Panc1 (cell line): Measurements from ENCODE around the gene SEMA5B.

Experiments
- POLR2AphosphoS5 ChIP-seq: IDR thresholded peaks from 2 replicates; pipeline ENCODE4 v1.6.1; 2012; ENCODE audit warnings: mild to moderate bottlenecking, low read depth, low read length, moderate library complexity
- TF ChIP-seq, protein P1 (sequence below): fragments of 450-650 bp; IDR thresholded peaks from 2 replicates; pipeline ENCODE4 v1.5.1; 2017; ENCODE audit warnings: mild to moderate bottlenecking
- TF ChIP-seq, protein P2 (sequence below), 2 experiments: IDR thresholded peaks; 2 replicates each; pipeline ENCODE4 v1.6.1; 2011 to 2012; ENCODE audit warnings: low read depth in 2 of 2, control low read depth in 1 of 2, low read length in 1 of 2, mild to moderate bottlenecking in 1 of 2, moderate library complexity in 1 of 2; ENCODE audit not compliant: insufficient read depth in 1 of 2

DNA sequence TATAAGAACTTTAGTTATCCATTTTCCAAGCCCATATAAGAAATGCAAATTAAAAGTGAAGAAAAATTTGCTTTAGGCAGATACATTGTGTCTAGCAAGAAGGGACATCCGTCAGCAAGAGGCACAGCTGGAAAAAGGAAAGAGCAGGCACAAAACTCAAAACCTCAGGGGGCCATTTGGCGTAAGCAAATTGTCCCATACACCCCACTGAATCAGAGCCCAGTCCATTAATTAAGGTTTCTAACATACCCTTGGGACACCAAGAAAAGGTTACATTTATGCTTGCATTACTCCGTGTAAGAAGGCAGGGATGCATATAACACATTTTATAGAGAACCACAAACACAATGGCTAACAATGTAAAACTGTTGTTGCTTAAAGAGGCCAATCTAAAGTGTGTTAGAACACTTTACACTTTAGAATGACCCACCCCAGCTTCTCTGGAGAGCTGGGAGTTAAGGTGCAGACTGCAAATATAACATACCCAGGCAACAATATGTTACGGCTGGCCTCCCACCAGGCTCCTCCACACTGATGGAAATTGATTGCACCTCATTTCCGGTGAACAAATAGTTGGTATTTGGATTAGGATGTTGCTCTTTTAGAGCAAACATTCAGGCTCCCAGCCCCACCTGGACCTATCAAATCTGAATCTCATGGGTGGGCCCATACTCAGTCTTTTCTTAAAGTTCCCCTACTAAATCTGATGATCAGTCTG, 23.2 kb downstream of the SEMA5B start:
- TF ChIP-seq, protein P1, sequence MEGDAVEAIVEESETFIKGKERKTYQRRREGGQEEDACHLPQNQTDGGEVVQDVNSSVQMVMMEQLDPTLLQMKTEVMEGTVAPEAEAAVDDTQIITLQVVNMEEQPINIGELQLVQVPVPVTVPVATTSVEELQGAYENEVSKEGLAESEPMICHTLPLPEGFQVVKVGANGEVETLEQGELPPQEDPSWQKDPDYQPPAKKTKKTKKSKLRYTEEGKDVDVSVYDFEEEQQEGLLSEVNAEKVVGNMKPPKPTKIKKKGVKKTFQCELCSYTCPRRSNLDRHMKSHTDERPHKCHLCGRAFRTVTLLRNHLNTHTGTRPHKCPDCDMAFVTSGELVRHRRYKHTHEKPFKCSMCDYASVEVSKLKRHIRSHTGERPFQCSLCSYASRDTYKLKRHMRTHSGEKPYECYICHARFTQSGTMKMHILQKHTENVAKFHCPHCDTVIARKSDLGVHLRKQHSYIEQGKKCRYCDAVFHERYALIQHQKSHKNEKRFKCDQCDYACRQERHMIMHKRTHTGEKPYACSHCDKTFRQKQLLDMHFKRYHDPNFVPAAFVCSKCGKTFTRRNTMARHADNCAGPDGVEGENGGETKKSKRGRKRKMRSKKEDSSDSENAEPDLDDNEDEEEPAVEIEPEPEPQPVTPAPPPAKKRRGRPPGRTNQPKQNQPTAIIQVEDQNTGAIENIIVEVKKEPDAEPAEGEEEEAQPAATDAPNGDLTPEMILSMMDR: no peak
- TF ChIP-seq, protein P2, sequence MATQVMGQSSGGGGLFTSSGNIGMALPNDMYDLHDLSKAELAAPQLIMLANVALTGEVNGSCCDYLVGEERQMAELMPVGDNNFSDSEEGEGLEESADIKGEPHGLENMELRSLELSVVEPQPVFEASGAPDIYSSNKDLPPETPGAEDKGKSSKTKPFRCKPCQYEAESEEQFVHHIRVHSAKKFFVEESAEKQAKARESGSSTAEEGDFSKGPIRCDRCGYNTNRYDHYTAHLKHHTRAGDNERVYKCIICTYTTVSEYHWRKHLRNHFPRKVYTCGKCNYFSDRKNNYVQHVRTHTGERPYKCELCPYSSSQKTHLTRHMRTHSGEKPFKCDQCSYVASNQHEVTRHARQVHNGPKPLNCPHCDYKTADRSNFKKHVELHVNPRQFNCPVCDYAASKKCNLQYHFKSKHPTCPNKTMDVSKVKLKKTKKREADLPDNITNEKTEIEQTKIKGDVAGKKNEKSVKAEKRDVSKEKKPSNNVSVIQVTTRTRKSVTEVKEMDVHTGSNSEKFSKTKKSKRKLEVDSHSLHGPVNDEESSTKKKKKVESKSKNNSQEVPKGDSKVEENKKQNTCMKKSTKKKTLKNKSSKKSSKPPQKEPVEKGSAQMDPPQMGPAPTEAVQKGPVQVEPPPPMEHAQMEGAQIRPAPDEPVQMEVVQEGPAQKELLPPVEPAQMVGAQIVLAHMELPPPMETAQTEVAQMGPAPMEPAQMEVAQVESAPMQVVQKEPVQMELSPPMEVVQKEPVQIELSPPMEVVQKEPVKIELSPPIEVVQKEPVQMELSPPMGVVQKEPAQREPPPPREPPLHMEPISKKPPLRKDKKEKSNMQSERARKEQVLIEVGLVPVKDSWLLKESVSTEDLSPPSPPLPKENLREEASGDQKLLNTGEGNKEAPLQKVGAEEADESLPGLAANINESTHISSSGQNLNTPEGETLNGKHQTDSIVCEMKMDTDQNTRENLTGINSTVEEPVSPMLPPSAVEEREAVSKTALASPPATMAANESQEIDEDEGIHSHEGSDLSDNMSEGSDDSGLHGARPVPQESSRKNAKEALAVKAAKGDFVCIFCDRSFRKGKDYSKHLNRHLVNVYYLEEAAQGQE (IDR thresholded peaks at IDR 0.05; ENCODE audit: insufficient read depth in 1 of 2, low read depth in 2 of 2, low read length in 1 of 2): no peak
- TF ChIP-seq POLR2AphosphoS5: no peak
